Epithelial cell of alveolus of lung (primary cell): ENCODE data around the gene CD63. TPM values are rescaled to one million over a fixed set of nuclear protein-coding genes. Genes with fewer than 3 reads are reported as not detected.

Experiments
- total RNA-seq: library from RNA; depleted of rRNA; stranded (reverse); fragments of >200 nt; gene quantifications from 2 replicates; pipeline ENCODE4 v1.2.1, GENCODE V29; 2015

Gene CD63, protein sequence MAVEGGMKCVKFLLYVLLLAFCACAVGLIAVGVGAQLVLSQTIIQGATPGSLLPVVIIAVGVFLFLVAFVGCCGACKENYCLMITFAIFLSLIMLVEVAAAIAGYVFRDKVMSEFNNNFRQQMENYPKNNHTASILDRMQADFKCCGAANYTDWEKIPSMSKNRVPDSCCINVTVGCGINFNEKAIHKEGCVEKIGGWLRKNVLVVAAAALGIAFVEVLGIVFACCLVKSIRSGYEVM
- 790 and 1,053 TPM in 2 replicates for total RNA-seq

DNA sequence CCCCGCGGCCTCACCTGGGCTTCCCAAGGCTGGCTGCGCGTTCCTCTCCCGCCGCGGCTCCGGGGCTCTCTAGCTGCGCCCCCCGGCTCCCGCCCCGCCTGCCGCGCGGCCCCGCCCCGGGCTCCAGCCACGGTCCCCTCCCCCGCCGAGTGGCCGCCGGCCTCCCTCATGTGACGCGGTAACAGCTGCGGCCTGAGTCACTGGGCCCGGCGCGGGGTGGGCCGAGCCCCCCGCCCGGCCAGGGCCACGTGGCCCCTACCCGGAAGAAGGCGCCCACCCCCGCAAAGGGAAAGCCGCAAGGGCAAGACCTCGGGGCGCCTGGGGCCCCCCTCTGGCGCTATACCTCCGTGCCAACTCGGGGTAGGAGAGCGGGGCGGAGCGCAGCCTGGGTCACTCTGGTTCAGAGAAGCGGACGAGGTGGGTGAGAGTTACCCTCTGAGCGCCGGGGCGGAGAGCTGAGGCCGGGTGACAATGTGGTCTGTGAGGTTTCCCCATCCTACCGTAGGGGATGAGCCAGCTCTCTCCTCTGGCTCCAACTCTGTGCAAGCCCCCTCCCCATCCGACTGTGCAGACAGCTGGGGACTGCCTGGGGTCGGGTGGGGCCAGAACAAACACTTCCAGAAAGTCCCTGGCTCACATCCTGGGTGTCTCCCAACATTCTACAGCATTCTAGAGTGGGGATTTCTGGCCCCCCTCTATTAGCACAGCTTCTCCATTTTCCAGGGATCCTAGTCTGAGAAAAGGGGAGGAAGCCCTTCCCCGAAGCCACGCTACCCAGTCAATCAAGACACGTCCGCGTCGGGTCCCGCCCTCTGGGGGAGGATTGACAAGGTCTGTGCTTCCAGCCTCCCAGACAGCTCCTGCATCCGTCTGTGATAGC, at the start of gene CD63:
CD63 (minus strand) TSS at position 71 of the 880 bp plus-strand sequence. CDS start 668 bp downstream, outside the sequence.

DNA sequence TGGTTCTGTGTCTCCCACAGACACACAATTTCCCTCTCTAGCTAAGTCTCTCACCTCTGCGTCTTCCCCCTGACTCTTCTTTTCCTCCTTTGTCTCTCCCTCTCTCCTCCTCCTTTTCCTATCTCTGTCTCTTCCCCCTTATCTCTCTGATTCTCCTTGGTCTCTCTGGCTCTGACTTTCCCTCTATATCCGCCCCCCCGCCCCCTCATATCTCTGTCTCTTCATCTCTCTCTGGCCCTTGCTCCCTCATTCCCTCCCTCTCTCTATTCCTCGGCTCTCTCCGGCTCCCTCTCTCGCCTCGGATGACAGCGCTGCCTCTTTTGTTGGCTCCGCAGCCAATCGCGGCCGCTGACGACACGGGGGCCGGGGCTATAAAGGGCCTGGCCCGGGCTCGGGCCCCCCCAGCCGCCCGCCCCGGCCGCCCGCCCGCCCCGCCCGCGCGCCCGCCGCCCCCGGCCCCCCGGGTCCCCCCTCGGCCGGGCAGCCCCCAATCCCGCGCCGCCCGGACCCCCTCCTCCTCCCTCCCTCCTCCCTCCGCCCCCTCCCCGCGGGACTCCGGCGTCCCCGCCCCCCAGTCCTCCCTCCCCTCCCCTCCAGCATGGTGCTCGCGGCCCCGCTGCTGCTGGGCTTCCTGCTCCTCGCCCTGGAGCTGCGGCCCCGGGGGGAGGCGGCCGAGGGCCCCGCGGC, 14.1 kb upstream of the CD63 start, which contains the start of gene GDF11:
GDF11 (plus strand) TSS at position 404 of the 687 bp plus-strand sequence; CDS start at position 599, 195 bp downstream.

DNA sequence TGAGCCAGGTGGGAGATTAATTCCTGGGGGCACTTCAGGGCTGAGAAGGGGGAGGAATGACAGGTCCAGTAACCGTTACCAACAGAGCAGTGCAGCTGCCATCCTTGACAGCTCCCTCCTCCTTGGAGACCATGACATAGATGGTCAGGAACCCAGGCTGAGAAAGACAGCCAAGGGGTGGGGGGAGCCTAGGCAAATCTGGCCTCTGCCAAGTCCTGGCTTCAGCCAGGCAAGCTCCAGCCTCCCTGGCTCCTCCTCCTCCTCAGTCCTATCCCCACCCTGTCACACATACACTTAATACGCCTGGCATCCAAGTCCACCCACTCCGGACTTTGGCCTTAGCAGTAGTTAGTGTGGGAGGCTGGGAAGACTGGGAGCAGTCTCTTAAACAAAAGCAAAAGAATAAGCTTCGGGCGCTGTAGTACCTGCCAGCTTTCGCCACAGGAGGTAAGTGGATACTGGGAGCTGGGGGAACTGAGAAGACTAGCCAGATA, 8.7 kb downstream of the CD63 start, which contains the start of gene RDH5:
RDH5 (plus strand) TSS at position 323 of the 494 bp plus-strand sequence. CDS start 792 bp downstream, outside the sequence.

DNA sequence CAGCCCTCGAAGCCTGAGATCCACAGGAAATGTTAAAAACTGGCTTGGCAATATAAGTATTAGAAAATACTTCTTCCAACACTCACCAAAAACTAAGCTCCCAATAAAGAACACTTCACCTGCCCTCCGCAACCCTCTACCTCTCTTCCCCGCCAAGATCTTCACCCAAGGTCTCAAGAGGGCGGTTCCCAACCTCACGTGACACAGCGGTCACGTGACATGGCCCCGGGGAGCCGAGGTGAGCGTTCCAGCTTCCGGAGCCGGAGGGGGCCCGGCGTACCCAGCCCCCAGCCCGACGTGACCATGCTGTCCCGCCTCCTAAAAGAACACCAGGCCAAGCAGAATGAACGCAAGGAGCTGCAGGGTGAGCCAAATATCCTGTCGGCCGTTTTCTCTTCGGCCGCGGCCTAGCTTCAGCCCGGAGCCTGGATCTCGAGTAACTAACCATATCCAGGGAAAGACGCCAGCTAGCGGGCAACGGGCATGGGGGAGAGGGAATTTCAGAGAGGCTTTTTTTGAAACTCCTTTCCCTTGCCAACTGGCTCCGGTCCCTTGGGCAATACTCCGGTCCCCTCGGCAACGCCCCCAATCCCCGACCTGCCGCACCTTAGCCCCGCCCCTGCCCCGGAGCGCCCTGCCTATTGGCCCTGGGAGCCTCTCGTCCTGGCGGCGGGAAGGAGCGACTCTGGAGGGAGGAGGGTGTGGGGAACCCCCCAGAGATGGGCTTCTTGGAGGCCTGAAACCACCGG, 12.8 kb downstream of the CD63 start, which contains the start of gene BLOC1S1:
BLOC1S1 (plus strand) TSS at position 214 of the 749 bp plus-strand sequence; CDS start at position 220, 6 bp downstream.

DNA sequence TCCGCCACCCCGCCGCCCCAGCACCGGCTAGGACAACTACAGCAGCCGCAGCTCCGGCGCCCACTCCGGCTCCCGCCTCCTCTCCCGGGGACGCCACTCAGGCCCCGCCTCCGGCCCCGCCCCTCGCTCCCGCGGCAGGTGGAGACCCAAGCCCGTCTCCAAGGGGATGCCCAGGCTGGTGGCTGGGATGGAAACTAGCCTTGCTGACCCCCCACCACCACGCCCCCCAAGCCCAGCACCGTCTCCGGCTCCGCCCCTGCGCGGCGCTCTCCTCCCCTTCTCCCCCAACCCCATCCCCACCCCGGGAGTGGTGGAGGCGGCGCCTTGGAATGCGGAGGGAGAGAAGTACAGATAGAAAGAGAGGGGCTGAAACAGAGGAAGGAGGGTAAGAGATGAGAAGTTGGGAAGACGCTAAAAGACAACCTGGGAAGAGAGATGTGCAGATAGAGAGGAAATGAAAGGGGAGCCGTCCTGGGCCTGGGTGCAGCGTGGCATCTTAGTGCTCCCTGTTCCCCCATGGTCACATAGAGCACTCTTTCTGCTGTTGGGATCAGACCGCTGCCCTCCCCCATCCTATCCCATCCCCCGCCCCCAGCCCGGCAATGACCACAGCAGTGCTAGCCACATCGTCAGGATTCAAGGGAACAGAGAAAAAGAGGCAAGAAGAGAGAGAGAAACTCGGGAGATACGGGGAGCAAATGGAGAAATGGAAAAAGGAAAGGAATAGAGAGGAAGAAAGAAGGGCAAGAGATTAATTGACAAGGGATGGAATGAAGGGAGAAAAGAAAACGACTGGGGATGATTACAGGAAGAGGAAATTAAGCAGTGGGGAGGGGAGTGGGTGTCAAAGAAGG, 20.7 kb downstream of the CD63 start, which contains the start of gene ITGA7:
ITGA7 (minus strand) TSS at position 64 of the 854 bp plus-strand sequence. CDS start 222 bp downstream, outside the sequence.

Other genes starting within 250 kb of the CD63 start
- not detected in 2 replicates for gene OR6C68, start 236.6 kb downstream of the CD63 start, total RNA-seq
- not detected in 2 replicates for gene OR6C4, start 179.4 kb downstream of the CD63 start, total RNA-seq
- not detected in 2 replicates for gene OR2AP1, start 156.5 kb downstream of the CD63 start, total RNA-seq
- not detected in 2 replicates for gene OR10P1, start 92.1 kb downstream of the CD63 start, total RNA-seq
- 1.0 and 5.3 TPM in 2 replicates for gene ITGA7, start 21.1 kb downstream of the CD63 start, total RNA-seq
- 139 and 141 TPM in 2 replicates for gene BLOC1S1, start 13.0 kb downstream of the CD63 start, total RNA-seq
- gene RDH5, start 8.6 kb downstream of the CD63 start, total RNA-seq = 2.2 TPM in 1 of 2 replicates, not detected in the other
- gene GDF11, start 14.1 kb upstream of the CD63 start, total RNA-seq = 6.5 and 9.7 TPM in 2 replicates
- gene SARNP, start 88.7 kb upstream of the CD63 start, total RNA-seq = 92.9 and 119 TPM in 2 replicates
- gene ORMDL2, start 89.0 kb upstream of the CD63 start, total RNA-seq = 14.6 and 25.6 TPM in 2 replicates
- gene DNAJC14, start 100.6 kb upstream of the CD63 start, total RNA-seq = 37.1 and 48.1 TPM in 2 replicates
- 21.9 and 38.4 TPM in 2 replicates for gene MMP19, start 113.9 kb upstream of the CD63 start, total RNA-seq
- gene PYM1, start 198.9 kb upstream of the CD63 start, total RNA-seq = 30.9 and 31.5 TPM in 2 replicates
- gene DGKA, start 202.2 kb upstream of the CD63 start, total RNA-seq = 14.8 and 31.3 TPM in 2 replicates
- gene PMEL, start 237.0 kb upstream of the CD63 start, total RNA-seq = 1.7 and 18.7 TPM in 2 replicates
- 24.5 and 46.2 TPM in 2 replicates for gene CDK2, start 237.8 kb upstream of the CD63 start, total RNA-seq
- gene RAB5B, start 245.1 kb upstream of the CD63 start, total RNA-seq = 56.6 and 74.1 TPM in 2 replicates